ENCODE measurements around the gene BDKRB2. TPM values are rescaled to one million over a fixed set of nuclear protein-coding genes. Genes with fewer than 3 reads are reported as not detected.

BDKRB2 gene
- total RNA-seq, 1 donor from 2014 or later = 3.2 TPM

DNA sequence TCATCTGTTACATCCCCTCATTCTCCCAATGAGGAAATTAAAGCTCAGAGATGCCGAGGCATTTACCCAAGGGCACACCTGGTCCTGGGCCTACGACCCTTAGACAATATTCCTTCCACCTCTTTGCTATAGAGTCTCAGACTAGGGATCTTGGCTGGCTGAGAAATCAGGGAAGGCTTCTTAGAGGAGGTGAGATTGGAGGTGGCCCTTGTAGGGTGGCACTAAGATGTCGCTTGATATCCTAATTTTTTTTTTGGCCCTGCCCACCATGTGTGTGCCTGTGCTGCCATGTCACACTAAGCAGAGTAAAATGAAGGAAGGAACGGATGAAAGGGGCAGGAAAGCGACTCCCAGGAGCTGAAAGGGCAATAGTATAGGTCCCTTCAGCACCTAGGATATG lies 20.6 kb downstream of the BDKRB2 start:
- TF ChIP-seq, protein P1, sequence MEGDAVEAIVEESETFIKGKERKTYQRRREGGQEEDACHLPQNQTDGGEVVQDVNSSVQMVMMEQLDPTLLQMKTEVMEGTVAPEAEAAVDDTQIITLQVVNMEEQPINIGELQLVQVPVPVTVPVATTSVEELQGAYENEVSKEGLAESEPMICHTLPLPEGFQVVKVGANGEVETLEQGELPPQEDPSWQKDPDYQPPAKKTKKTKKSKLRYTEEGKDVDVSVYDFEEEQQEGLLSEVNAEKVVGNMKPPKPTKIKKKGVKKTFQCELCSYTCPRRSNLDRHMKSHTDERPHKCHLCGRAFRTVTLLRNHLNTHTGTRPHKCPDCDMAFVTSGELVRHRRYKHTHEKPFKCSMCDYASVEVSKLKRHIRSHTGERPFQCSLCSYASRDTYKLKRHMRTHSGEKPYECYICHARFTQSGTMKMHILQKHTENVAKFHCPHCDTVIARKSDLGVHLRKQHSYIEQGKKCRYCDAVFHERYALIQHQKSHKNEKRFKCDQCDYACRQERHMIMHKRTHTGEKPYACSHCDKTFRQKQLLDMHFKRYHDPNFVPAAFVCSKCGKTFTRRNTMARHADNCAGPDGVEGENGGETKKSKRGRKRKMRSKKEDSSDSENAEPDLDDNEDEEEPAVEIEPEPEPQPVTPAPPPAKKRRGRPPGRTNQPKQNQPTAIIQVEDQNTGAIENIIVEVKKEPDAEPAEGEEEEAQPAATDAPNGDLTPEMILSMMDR (IDR thresholded peaks at IDR 0.05; ENCODE audit: insufficient read depth, low read length, severe bottlenecking) = no peak
- no peak overlapping the region for H3K4me3 ChIP-seq (ENCODE audit: low read depth, low read length)
- DNase-seq (ENCODE audit: low read depth) (no peak), FAIRE-seq (no peak)
- H3K27me3 ChIP-seq (ENCODE audit: control insufficient read depth, insufficient read depth, low read length) = no peaks in the 10 kb centered on the region
- H3K36me3 ChIP-seq (ENCODE audit: control insufficient read depth, insufficient read depth, low read length) = no peaks in the 10 kb centered on the region

DNA sequence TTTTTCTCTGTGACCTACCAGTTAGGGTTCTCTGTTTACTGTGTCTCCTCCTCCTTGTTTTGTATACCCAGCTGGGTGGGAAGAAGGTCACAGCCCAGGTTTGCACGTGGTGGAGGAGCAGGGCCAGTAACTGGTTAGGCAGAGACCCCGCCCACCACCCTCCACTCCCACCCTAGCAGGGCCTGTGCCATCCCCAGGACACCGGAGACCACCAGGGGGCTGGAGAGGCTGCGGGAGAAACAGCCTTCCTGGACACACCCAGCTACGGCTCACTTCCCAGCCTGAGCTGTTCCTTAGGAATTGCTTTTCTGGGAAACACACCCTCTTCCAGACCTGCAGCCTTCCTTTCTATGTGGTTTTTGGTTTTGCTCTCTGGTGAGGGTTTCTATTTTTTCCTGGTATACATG lies 21.1 kb downstream of the BDKRB2 start:
- DNase-seq (ENCODE audit: low read depth) (peak; percentile 73), FAIRE-seq (peak; percentile 68)
- H3K36me3 ChIP-seq (ENCODE audit: control insufficient read depth, insufficient read depth, low read length) = no peaks in the 10 kb centered on the region
- no peaks in the 10 kb centered on the region for H3K27me3 ChIP-seq (ENCODE audit: control insufficient read depth, insufficient read depth, low read length)
- TF ChIP-seq, protein P1 (IDR thresholded peaks at IDR 0.05; ENCODE audit: insufficient read depth, low read length, severe bottlenecking) = peak; percentile 49
- no peak overlapping the region for H3K4me3 ChIP-seq (ENCODE audit: low read depth, low read length)

DNA sequence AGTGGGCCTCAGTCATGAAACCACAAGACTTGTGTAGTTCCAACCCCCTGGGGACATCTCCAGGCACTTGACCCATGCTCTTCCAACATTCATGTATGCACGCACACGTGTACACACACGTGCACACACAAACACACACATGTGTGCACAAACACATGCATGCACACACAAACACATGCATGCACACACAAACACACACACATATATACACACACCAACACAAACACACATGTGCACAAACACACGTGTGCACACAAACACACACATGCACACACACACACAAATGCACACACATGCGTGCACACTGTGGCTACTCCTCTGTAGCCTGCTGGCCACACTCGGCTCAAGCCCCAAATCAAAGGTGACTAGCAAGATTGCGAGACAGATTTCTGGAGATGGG lies 22.8 kb downstream of the BDKRB2 start:
- TF ChIP-seq, protein P1 (IDR thresholded peaks at IDR 0.05; ENCODE audit: insufficient read depth, low read length, severe bottlenecking) = no peak
- Histone ChIP-seq H3K27me3 (ENCODE audit: control insufficient read depth, insufficient read depth, low read length) (no peaks in the 10 kb centered on the region), H3K4me3 (ENCODE audit: low read depth, low read length) (no peak overlapping the region), H3K36me3 (ENCODE audit: control insufficient read depth, insufficient read depth, low read length) (no peaks in the 10 kb centered on the region)
- FAIRE-seq = peak; percentile 97
- no peak for DNase-seq (ENCODE audit: low read depth)

DNA sequence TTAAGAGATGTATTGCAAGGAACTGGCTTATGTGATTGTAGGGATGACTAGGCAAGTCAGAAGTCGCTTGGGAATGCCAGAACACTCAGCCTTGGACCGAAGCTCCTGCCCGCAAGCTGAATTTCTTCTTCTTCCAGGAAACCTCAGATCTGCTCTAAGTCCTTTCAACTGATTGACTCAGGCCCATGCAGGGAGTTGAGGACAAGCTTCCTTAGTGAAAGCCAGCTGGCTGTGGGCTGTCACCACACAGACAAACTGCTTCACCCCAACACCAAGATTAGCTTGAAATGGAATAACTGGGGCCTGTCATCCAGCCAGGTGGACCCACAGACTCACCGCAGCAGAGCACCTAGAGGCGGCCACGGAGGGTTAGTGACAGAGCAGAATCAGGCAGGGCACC lies 24.7 kb downstream of the BDKRB2 start:
- DNase-seq (ENCODE audit: low read depth) (no peak), FAIRE-seq (no peak)
- Histone ChIP-seq H3K36me3 (ENCODE audit: control insufficient read depth, insufficient read depth, low read length) (no peaks in the 10 kb centered on the region), H3K4me3 (ENCODE audit: low read depth, low read length) (no peak overlapping the region), H3K27me3 (ENCODE audit: control insufficient read depth, insufficient read depth, low read length) (no peaks in the 10 kb centered on the region)
- TF ChIP-seq, protein P1 (IDR thresholded peaks at IDR 0.05; ENCODE audit: insufficient read depth, low read length, severe bottlenecking) = no peak

DNA sequence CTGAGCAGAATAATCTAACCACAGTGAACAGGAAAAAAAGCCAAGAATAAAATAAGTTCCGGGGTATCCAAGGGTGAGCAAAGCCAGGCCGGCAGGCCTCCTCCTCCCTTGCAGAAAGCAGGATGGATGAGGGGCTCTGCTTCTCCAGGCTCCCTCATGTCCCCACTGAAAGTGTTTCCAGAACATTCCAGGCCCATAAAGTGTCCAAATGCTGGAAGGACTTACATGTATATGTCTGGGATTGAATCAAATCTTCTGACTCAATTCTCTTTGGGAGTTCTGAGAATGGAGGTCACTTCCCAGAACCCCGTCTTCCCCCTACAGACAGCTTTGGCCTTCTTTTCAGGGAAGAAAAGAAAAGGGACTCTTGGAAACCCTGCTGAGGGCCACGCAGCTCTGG lies 26.4 kb downstream of the BDKRB2 start:
- FAIRE-seq (no peak), DNase-seq (ENCODE audit: low read depth) (no peak)
- H3K4me3 ChIP-seq (ENCODE audit: low read depth, low read length) = no peak overlapping the region
- no peaks in the 10 kb centered on the region for H3K27me3 ChIP-seq (ENCODE audit: control insufficient read depth, insufficient read depth, low read length)
- TF ChIP-seq, protein P1 (IDR thresholded peaks at IDR 0.05; ENCODE audit: insufficient read depth, low read length, severe bottlenecking) = no peak
- H3K36me3 ChIP-seq (ENCODE audit: control insufficient read depth, insufficient read depth, low read length) = no peaks in the 10 kb centered on the region

DNA sequence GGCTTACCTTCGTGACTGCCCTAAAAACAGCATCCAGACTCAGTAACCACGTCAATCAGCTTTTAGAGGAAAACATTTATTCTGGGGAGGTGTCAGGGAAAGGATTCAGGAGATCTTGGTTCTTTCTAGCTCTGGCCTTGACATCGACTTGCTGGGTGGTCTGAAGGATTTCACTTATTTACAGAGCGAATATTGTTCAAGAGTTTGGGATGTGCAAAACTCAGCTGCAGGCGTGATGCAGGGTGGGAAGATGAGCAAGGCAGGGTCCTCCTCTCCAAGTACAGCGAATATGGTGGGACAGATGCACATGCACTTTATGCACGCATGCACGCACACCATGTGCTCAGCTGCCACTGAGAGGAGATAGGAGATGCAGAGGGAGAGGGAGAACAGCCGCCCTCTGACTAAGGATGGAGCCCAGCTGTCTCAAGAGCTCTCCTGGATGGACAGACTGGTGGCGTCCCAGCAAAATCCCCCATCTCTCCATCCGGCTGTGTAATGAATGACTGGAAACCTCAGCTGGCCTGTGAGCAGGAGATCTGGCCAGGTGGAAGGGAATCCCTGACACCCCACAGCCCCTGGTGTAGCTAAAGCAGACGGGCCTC lies 27.0 kb downstream of the BDKRB2 start:
- Histone ChIP-seq H3K36me3 (ENCODE audit: control insufficient read depth, insufficient read depth, low read length) (no peaks in the 10 kb centered on the region), H3K4me3 (ENCODE audit: low read depth, low read length) (no peak overlapping the region), H3K27me3 (ENCODE audit: control insufficient read depth, insufficient read depth, low read length) (no peaks in the 10 kb centered on the region)
- TF ChIP-seq, protein P1 (IDR thresholded peaks at IDR 0.05; ENCODE audit: insufficient read depth, low read length, severe bottlenecking) = no peak
- DNase-seq (ENCODE audit: low read depth) (no peak), FAIRE-seq (peak; percentile 72)
